ENCODE measurements around the gene KIN. TPM values are rescaled to one million over a fixed set of nuclear protein-coding genes. Genes with fewer than 3 reads are reported as not detected.

The KIN gene
- total RNA-seq, 1 experiment from 2014 or later: 15.0 TPM

DNA sequence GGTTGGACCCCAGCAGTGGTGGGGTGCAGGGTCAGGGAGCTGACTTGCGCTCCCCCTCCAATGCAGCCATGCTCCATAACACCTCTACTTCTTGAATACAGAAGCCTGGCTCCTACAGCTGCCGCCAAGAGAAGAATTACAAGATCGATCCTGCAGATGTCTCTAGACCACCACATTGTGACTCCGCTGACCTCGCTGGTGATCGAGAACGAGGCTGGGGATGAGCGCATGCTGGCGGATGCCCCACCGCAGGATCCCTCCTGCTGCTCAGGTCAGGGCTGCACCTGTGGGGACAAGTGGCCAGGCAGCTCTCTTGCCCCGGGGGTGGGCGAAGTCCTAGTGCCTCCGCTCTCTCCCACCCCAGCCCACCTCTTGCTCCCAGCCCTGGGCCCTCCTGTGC, 53.0 kb downstream of the KIN start:
- TF ChIP-seq, protein P1, sequence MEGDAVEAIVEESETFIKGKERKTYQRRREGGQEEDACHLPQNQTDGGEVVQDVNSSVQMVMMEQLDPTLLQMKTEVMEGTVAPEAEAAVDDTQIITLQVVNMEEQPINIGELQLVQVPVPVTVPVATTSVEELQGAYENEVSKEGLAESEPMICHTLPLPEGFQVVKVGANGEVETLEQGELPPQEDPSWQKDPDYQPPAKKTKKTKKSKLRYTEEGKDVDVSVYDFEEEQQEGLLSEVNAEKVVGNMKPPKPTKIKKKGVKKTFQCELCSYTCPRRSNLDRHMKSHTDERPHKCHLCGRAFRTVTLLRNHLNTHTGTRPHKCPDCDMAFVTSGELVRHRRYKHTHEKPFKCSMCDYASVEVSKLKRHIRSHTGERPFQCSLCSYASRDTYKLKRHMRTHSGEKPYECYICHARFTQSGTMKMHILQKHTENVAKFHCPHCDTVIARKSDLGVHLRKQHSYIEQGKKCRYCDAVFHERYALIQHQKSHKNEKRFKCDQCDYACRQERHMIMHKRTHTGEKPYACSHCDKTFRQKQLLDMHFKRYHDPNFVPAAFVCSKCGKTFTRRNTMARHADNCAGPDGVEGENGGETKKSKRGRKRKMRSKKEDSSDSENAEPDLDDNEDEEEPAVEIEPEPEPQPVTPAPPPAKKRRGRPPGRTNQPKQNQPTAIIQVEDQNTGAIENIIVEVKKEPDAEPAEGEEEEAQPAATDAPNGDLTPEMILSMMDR (IDR thresholded peaks at IDR 0.05; ENCODE audit: unreplicated experiment): no peak
- H3K27ac Mint-ChIP-seq (ENCODE audit: unreplicated experiment): no peak overlapping the region

DNA sequence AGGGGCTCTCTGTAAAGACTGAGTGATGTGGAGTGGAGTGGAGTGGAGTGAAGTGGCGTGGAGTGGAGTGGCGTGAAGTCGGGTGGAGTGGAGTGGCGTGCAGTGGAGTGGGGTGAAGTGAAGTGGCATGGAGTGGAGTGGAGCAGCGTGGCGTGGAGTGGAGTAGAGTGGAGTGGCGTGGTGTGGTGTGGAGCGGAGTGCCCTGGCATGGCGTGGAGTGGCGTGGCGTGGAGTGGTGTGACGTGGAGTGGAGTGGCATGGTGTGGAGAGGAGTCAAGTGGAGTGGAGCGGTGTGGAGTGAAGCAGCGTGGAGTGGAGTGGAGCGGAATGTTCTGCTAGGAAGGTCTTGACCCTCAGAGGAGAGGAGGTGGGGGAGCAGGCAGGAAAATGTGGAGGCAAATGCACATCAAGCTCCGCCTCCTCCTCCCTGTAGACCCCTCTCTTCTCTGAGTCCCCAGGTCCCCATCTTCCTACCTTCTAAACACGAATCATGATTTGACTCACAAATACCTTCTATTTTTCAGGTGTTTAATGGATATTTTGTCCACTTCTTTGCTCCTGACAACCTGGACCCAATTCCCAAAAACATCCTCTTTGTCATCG, 64.8 kb downstream of the KIN start:
- no peak for DNase-seq
- Mint-ChIP-seq H3K27me3 (ENCODE audit: unreplicated experiment) (no peaks in the 10 kb centered on the region), H3K9me3 (ENCODE audit: low read depth, unreplicated experiment) (no peaks in the 10 kb centered on the region), H3K36me3 (ENCODE audit: insufficient read depth, unreplicated experiment) (no peaks in the 10 kb centered on the region), H3K4me1 (ENCODE audit: low read depth, unreplicated experiment) (no peaks in the 10 kb centered on the region), H3K27ac (ENCODE audit: unreplicated experiment) (no peak overlapping the region), H3K4me3 (ENCODE audit: low read depth, unreplicated experiment) (no peak overlapping the region)
- intact Hi-C loops (cut with micrococcal nuclease; ENCODE audit: unreplicated experiment): no loop called here
- no TSS peak for BruUV-seq (replicated peaks)
- TF ChIP-seq, protein P1 (IDR thresholded peaks at IDR 0.05; ENCODE audit: unreplicated experiment): no peak
- CTCF ChIA-PET: no interaction called here

More for the DNA sequence above, 53.0 kb downstream of the KIN start:
- no TSS peak for BruUV-seq (replicated peaks)
- intact Hi-C loops (cut with micrococcal nuclease; ENCODE audit: unreplicated experiment): no loop called here
- CTCF ChIA-PET: no interaction called here
- Mint-ChIP-seq H3K27me3 (ENCODE audit: unreplicated experiment) (no peaks in the 10 kb centered on the region), H3K4me3 (ENCODE audit: low read depth, unreplicated experiment) (no peak overlapping the region), H3K36me3 (ENCODE audit: insufficient read depth, unreplicated experiment) (no peaks in the 10 kb centered on the region), H3K4me1 (ENCODE audit: low read depth, unreplicated experiment) (no peaks in the 10 kb centered on the region), H3K9me3 (ENCODE audit: low read depth, unreplicated experiment) (no peaks in the 10 kb centered on the region)
- no peak for DNase-seq

- intact Hi-C loops (cut with micrococcal nuclease; ENCODE audit: unreplicated experiment): no loop called here
- no peak overlapping the region for H3K4me3 Mint-ChIP-seq (ENCODE audit: low read depth, unreplicated experiment)
- CTCF ChIA-PET: no interaction called here
Measured at GRCh38 chr10:7720478-7720877, 67.3 kb downstream of the KIN start.

DNA sequence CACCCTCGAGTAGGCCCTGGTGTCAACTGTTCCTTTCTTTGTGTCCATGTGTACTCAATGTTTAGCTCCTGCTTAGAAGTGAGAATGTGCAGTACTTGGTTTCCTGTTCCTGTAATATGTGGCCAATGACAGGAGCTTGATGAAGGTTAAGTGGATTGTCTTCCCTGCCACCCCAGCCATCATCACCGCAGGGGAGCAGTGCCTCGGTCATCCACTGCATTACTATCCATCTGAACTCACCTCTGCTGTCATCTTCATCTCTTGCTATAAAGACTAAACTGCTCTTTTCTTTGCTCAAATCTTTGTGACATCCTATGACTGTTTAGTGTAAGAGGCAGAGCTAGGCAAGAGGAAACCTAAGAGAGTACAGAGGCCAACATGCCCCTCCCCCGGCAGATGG, 69.1 kb downstream of the KIN start:
- no peaks in the 10 kb centered on the region for H3K9me3 Mint-ChIP-seq (ENCODE audit: low read depth, unreplicated experiment)
- no peak for DNase-seq
- no peaks in the 10 kb centered on the region for H3K36me3 Mint-ChIP-seq (ENCODE audit: insufficient read depth, unreplicated experiment)
- CTCF ChIA-PET: interaction anchor here (0.7 kb wide), 1 partner anchor 9 kb away, joined by 3 read pairs; no protein-coding TSS in a partner anchor
- BruUV-seq (replicated peaks): no TSS peak
- intact Hi-C loops (cut with micrococcal nuclease; ENCODE audit: unreplicated experiment): no loop called here
- no peak overlapping the region for H3K27ac Mint-ChIP-seq (ENCODE audit: unreplicated experiment)
- H3K27me3 Mint-ChIP-seq (ENCODE audit: unreplicated experiment): no peaks in the 10 kb centered on the region
- TF ChIP-seq, protein P1 (IDR thresholded peaks at IDR 0.05; ENCODE audit: unreplicated experiment): no peak
- H3K4me3 Mint-ChIP-seq (ENCODE audit: low read depth, unreplicated experiment): no peak overlapping the region
- no peaks in the 10 kb centered on the region for H3K4me1 Mint-ChIP-seq (ENCODE audit: low read depth, unreplicated experiment)

More at GRCh38 chr10:7720478-7720877, 67.3 kb downstream of the KIN start:
- BruUV-seq (replicated peaks): no TSS peak
- TF ChIP-seq, protein P1 (IDR thresholded peaks at IDR 0.05; ENCODE audit: unreplicated experiment): no peak
- no peak for DNase-seq
- H3K27me3 Mint-ChIP-seq (ENCODE audit: unreplicated experiment): no peaks in the 10 kb centered on the region
- H3K4me1 Mint-ChIP-seq (ENCODE audit: low read depth, unreplicated experiment): no peaks in the 10 kb centered on the region
- H3K27ac Mint-ChIP-seq (ENCODE audit: unreplicated experiment): no peak overlapping the region
- no peaks in the 10 kb centered on the region for H3K9me3 Mint-ChIP-seq (ENCODE audit: low read depth, unreplicated experiment)
- H3K36me3 Mint-ChIP-seq (ENCODE audit: insufficient read depth, unreplicated experiment): no peaks in the 10 kb centered on the region
